ENCODE results near the gene CUL7. TPM values are rescaled to one million over a fixed set of nuclear protein-coding genes. Genes with fewer than 3 reads are reported as not detected.

The CUL7 gene
- total RNA-seq, 1 experiment from 2014 or later, result 22.8 TPM

- Histone ChIP-seq H3K9me3 (ENCODE audit: insufficient read depth, low read depth) (no peaks in the 10 kb centered on the region), H3K36me3 (ENCODE audit: low read depth) (no peaks in the 10 kb centered on the region), H4K20me1 (ENCODE audit: insufficient read depth) (no peaks in the 10 kb centered on the region; the same call in 1 of the 2 replicates), H2AFZ (no peak overlapping the region), H3K4me3 (no peak overlapping the region), H3K79me2 (ENCODE audit: low read depth) (peaks cover 70% of the 10 kb centered on the region), H3K4me2 (peak overlapping the region; percentile 89; the same call in 1 of the 2 replicates), H3K4me1 (replicated peaks; ENCODE audit: insufficient read depth) (peaks cover 13% of the 10 kb centered on the region), H3K27me3 (ENCODE audit: insufficient read depth, low read depth) (no peaks in the 10 kb centered on the region), H3K27ac (no peak overlapping the region), H3F3A (ENCODE audit: insufficient read depth, low read depth) (peaks cover 14% of the 10 kb centered on the region), H3K9me2 (ENCODE audit: insufficient read depth) (no peaks in the 10 kb centered on the region)
- CTCF ChIA-PET, result no interaction called here
- intact Hi-C loops (cut with micrococcal nuclease; ENCODE audit: unreplicated experiment), result no loop called here
- DNase-seq, result no peak
- POLR2A ChIA-PET (ENCODE audit: unreplicated experiment), result no interaction called here
- TF ChIP-seq EZH2 (IDR thresholded peaks at IDR 0.05; ENCODE audit: low read depth) (no peak), CTCF (conservative IDR thresholded peaks at IDR 0.05) (no peak)
- BruUV-seq (replicated peaks), result no TSS peak
Measured at GRCh38 chr6:43078691-43079090, 25.0 kb upstream of the CUL7 start.

- H3K9me3 ChIP-seq (ENCODE audit: insufficient read depth, low read depth), result no peaks in the 10 kb centered on the region
- peaks cover 13% of the 10 kb centered on the region for H3K4me1 ChIP-seq (replicated peaks; ENCODE audit: insufficient read depth)
- peak overlapping the region; percentile 100; the same call in 1 of the 2 replicates for H3K4me3 ChIP-seq
- no peaks in the 10 kb centered on the region for H3K36me3 ChIP-seq (ENCODE audit: low read depth)
- no peaks in the 10 kb centered on the region; the same call in 1 of the 2 replicates for H4K20me1 ChIP-seq (ENCODE audit: insufficient read depth)
- peak overlapping the region; percentile 89 for H3K4me2 ChIP-seq
- no TSS peak for BruUV-seq (replicated peaks)
- H2AFZ ChIP-seq, result no peak overlapping the region
- peaks cover 14% of the 10 kb centered on the region for H3F3A ChIP-seq (ENCODE audit: insufficient read depth, low read depth)
- peaks cover 63% of the 10 kb centered on the region for H3K79me2 ChIP-seq (ENCODE audit: low read depth)
- ChIA-PET POLR2A (ENCODE audit: unreplicated experiment) (no interaction called here), CTCF (no interaction called here)
- no peaks in the 10 kb centered on the region for H3K9me2 ChIP-seq (ENCODE audit: insufficient read depth)
- no peak for DNase-seq
- TF ChIP-seq EZH2 (IDR thresholded peaks at IDR 0.05; ENCODE audit: low read depth), result no peak
- no peak for TF ChIP-seq CTCF (conservative IDR thresholded peaks at IDR 0.05)
- intact Hi-C loops (cut with micrococcal nuclease; ENCODE audit: unreplicated experiment), result loop anchor here (2.0 kb wide), 2 partner anchors 19 to 43 kb away; no protein-coding TSS in a partner anchor
- H3K27me3 ChIP-seq (ENCODE audit: insufficient read depth, low read depth), result no peaks in the 10 kb centered on the region
- no peak overlapping the region for H3K27ac ChIP-seq
Measured at GRCh38 chr6:43077981-43078511, 24.4 kb upstream of the CUL7 start.

- intact Hi-C loops (cut with micrococcal nuclease; ENCODE audit: unreplicated experiment), result loop anchor here (2.0 kb wide), 2 partner anchors 19 to 43 kb away; no protein-coding TSS in a partner anchor
- Histone ChIP-seq H3K27me3 (ENCODE audit: insufficient read depth, low read depth) (no peaks in the 10 kb centered on the region), H3K9me2 (ENCODE audit: insufficient read depth) (no peaks in the 10 kb centered on the region), H3K4me2 (peak overlapping the region; percentile 89), H2AFZ (peak overlapping the region; percentile 100), H3K4me3 (peak overlapping the region; percentile 100), H3F3A (ENCODE audit: insufficient read depth, low read depth) (peaks cover 14% of the 10 kb centered on the region), H3K9me3 (ENCODE audit: insufficient read depth, low read depth) (no peaks in the 10 kb centered on the region), H3K27ac (no peak overlapping the region), H3K36me3 (ENCODE audit: low read depth) (no peaks in the 10 kb centered on the region), H3K4me1 (replicated peaks; ENCODE audit: insufficient read depth) (peaks cover 13% of the 10 kb centered on the region), H3K79me2 (ENCODE audit: low read depth) (peaks cover 56% of the 10 kb centered on the region), H4K20me1 (ENCODE audit: insufficient read depth) (no peaks in the 10 kb centered on the region; the same call in 1 of the 2 replicates)
- peak in 1 of 2 experiments; percentile 42 for DNase-seq
- ChIA-PET POLR2A (ENCODE audit: unreplicated experiment) (interaction anchor here (0.8 to 1.1 kb wide), 2 partner anchors 20 to 27 kb away, joined by 5 to 8 read pairs; no protein-coding TSS in a partner anchor), CTCF (no interaction called here)
- TF ChIP-seq EZH2 (IDR thresholded peaks at IDR 0.05; ENCODE audit: low read depth), result no peak
- BruUV-seq (replicated peaks), result no TSS peak
Measured at GRCh38 chr6:43077333-43077809, 23.7 kb upstream of the CUL7 start.

All from PC-9 (cell line).